HG03520 (cell line): ENCODE measurements around the gene CACNA2D3.

Experiments used
- ATAC-seq: cut with Tn5 transposase; IDR thresholded peaks from one replicate; pipeline ENCODE4 v1.9.1; 2021; ENCODE audit warnings: mild to moderate bottlenecking, moderate library complexity; ENCODE audit not compliant: unreplicated experiment

CACNA2D3 gene

DNA sequence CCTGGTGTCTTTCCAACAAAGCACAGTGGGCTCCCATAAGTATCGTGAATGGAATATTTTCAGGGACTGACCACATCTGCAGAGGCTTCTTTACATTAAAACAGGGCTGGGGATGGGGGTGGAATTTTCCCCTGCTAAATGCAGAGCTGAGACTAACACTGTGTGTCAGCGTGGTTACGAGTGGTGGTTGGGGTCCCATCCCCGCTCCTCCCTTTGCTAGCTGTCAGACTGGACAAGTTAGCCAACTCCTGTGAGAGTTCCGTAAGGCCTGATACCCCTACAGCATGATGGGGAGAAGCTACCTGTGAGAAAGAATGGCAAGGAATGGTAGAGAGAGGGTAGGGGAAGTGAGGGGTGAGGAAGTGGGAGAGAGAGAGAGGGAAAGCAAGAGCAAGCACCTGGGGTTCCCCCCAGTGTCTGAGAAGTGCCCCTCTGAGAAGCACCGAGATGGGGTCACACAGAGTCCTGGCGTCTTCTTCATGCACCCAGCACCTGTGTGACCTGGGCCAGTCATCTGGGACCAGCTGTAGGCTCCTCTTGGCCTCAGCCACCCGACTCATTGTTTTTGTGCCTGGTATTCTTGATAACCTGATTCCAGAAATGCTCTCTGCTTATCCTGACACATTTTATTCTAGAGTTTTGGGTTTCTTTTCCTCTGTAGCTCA lies 395.8 kb downstream of the CACNA2D3 start:
- ATAC-seq, result no peak

DNA sequence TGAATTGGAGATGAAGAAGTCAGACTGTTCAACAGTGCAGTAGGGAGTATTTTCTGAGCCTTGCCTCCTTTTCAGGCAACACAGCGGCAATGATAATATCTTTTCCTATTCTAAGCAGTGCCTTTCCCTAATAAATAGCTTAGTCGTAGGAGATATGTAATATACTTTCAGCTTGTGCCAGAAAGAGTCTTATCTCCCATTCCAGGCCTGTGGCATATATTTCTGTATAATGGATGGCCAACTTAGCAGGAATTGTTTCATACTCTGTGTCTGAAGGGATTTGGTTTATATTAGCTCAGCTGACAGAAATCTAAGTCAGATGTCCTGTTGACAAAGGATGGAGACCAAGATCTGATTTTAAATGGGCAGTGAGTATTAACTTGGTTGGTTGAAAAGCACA lies 397.1 kb downstream of the CACNA2D3 start:
- no peak for ATAC-seq

DNA sequence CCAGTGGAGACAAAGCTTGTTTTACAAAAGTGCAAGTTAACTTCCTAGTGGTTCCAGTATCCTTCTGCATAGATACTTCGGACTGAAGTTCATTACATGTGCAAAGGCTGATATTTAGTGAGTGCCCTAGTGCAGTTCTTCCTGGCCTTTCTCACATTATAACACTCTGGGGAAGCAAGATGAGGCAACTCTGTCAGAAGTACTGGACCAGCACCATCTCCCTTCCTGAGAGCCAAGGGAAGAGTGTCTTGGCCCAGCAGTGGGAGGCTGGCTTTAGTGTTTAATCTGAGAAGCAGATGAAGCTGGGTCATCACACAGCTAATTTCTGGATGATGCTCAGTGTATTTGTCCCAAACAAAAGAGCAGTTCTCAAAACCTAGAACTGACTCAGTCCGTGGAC lies 397.7 kb downstream of the CACNA2D3 start:
- ATAC-seq, result no peak

DNA sequence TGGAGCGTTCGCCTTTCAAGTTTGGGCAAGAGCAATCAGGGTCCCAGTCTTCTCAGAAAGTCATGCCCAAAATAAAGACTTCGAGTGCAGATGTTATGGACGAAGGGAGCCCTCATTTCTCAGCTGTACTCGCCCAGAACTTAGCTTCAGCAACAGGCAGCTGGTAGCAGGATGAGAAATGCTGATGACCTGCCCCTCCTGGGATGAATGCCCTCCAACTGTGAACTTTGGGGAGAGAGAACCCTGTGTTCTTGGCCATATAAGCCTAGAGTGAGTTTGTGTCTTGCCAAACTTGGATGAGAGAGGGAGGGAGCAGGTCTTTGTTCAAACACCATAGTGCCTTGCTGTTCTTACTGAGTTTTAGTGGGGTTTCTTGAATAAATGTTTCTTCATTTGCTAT lies 405.2 kb downstream of the CACNA2D3 start:
- ATAC-seq, result no peak

DNA sequence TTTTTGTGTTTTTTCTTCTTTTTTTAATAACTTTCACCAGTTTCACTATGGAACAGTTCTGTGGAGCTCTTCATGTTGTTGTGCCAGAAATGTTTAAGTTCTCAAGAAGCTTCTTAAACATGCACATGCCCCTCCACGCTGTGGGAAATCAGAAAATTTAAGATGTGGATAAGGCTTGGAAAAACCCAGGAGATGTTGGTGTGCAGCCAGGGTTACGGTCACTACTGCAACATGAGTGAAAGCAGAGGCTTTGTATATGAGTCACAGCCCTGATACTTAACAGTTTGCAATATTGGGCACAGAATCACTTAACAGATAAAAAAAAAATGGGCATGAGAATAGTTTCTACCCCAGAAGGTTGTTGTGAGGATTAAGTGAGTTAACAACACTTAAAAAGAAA lies 405.6 kb downstream of the CACNA2D3 start:
- no peak for ATAC-seq

DNA sequence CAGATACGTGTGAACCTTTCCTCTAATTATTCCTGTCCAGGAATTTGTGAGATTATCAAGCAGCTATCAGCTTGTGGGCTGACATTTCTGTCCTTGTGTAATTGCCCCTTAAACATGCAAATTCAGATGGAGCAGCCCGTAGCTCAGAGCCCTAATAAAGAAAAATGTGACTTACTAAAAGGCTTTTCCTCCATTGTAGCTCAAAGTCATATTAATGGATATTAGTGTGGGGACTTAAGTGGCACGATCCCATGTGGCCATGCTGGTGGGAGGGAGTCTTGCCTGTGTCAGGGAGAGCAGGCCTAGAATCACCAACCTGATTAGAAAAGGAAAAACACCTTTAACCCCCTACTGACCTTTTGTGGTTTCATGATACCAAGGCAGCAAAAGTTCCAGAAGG lies 406.3 kb downstream of the CACNA2D3 start:
- no peak for ATAC-seq

DNA sequence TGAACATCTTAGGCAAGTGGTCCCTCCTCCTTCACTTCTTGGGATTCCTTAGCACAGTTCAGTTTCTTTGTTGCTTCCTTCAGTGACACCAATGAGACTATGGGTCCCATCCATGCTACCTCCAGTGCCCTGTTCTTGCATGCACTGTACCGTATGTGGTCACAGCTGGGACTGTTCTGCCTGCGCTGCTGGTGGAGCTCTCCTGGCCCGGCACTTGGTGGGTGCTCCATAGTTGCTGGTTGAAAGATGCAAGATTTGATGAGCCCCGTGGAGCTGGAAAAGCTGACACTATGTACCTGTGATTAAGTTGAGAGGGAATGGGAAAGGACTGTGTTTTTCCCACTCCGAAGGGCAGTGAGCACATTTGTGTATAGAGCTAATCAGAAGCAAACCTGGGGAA lies 407.7 kb downstream of the CACNA2D3 start:
- no peak for ATAC-seq

DNA sequence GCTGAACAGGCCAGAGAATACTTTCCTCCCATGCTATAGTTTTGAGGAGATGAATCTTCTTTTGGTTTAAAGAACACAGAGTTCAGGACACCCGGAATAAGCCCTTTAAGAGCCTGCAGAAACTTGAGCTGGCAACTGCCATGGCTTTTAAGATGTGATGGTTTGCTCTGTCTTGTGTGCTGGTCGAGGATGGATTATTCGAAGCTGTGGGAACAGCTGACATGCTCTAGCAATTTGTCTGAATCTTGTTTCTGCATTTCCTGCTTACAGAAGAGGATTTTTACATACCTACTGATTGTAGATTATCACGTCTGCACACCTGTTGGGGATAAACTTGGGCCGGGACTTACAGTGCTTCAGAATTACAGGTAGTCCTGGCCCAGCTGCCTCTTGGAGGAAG lies 408.6 kb downstream of the CACNA2D3 start:
- ATAC-seq, result no peak

DNA sequence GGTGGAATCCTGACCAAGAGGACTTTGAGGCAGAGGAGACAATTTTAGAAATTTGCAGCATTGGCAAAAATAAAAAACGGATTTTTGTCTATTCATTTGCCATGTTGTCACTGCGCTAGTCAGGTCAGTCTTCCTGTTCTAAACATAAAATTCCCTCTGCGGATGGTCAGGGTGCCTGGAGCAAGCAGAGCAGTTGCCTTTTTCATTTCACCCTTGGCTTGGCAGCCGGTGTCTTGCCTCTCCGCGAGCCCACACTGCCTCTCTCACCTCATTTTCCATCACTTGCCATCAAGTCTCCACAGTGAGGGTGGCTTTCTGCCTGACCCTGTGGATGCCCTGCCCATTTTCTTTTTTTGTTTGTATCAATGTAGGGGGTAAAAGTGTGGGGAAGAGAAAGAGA lies 409.4 kb downstream of the CACNA2D3 start:
- ATAC-seq, result no peak

DNA sequence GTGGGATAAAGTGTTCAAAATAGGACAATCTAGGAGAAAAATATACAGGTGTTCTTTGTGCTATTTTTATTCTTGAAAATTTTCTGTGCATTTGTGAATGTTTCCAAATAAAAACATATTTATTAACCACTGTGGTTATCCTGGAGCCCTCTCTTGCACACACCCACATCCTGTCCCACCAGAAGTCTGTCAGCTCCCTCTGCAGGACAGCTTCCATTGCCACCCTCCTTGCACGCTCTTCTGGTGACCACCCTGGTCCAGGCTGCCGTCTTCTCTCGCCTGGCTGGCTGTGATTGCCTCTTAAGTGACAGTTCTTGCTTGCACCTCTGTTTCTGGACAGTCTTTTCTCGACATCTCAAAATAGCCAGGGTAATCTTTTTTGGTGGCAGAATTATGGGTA lies 411.5 kb downstream of the CACNA2D3 start:
- ATAC-seq, result no peak

DNA sequence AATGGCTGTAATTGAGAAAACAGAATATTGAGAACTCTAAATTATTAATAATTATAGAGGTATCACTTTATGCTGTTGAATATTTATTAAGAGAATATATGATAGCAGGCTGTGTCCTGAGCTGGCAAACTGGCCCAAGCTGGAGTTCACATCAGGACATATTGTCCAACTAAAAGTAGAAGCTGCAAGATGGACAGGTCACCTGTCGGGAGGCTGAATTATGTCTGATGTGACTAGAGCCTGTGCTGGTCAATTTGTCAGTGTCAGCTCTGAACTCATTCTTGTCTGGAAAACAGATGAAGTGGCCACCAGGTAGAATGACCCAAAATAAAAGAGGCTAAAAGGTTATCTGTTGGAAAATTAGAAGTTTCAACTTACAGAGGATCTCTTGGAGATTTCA lies 413.3 kb downstream of the CACNA2D3 start:
- ATAC-seq, result no peak

DNA sequence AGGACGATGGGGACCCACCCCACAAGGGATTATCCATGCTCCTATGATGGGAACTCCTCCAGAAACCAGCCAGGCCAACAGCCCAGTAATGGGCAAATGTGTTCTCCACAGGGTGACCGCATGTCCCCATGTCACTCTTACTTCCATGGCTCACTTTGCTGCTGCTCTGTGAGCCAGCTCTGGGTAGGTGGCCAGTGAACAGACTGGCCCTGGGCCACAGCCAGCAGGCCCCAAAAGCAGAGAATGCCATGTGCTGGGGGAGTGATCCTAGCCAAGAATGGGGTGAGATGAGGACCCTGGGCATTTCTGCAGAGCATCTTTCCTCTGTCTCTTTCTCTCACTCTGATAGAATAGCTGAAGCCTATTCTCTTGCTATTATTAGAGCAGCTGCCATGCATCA lies 414.1 kb downstream of the CACNA2D3 start:
- no peak for ATAC-seq

DNA sequence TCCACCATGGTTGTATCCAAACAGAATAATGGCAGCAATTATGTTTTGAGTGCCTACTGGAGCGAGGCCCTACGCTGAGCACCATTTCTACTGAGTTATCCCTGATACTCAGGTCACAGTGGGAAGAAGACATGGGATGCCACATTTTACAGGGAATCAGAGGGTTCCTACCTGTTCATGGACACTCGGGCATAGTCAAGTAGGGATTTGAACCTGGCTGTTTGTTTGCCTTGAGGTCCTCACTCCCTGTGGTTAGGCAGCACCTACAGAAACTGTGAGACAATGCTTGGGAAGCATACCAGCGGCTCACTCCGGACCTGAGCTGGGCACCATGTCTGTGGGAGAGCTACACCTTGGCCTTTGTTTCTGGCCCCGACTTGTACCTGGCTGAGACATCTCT lies 415.2 kb downstream of the CACNA2D3 start:
- no peak for ATAC-seq

DNA sequence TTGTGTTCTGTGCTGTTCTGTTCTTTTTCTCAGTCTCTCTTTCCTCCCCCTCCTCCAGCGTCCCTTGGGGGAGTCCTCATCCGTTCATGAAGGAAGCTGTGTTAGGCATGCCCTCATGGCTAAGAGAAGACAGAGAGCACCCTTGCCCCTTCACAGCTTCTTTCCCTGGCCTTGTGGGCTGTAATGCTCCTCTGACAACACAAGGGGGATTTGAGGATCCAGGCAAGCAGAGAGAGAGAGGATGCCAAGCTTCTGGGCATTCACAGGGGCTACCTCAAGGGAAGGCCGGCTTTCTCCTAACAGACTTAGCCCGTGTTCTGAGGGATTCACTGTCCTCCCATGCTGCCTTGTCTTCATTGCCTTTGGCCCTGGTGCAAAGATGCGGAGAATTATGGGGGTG lies 416.0 kb downstream of the CACNA2D3 start:
- no peak for ATAC-seq

DNA sequence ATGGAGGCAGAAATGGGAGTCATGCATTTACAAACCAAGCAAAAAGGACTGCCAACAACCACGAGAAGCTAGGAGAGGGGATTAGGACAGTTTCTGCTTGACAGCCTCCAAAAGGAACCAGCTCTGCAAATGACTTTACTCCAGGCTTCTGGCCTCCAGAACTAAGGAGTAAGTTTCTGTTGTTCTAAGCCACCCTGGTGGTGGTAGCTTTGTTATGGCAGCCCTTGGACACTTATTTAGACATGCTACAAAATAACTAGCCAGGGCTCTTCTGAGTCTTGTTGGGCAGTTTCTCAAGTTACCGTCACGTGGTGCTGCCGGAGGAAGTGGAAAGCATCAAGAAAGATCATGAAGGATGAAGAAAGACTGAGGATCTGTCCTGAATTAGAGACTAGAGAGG lies 419.0 kb downstream of the CACNA2D3 start:
- ATAC-seq, result no peak

DNA sequence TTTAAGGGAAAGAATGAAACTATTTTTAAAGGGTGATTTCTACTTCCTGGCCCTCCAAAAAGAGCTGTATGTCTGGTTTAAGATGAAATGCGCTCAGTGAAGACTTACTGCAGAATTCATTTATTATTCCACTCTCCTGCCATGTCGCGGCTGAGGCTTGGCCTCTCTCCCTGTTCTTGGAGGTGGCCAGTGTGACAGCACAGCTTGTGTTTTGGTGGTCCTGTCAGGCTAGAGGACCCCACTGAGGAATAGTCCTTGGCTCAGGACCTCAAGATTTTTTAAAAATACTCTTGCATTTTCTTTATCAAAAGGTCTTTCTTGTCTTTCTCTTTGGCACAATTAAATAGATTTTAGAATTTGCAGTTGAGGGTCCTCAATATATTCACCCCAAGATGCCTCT lies 421.1 kb downstream of the CACNA2D3 start:
- no peak for ATAC-seq

DNA sequence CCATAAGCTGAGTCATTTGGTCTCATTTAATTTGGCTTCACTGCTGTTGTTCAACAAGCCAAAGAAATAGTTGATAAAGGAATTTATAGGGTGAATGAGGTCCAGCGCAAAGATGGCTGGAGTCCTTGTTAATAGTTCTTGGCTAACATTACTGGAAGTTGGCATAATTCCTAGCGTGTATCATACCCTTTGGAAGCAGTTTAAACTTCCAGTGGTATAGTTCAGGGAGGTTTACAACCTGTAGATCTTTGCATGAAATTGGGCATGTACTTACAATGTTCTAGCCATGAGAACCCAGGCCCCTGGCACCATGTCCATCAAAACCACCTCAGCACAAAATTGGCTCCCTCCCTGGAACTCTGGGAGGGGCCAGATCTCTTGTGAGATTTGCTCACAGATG lies 424.7 kb downstream of the CACNA2D3 start:
- ATAC-seq, result no peak

DNA sequence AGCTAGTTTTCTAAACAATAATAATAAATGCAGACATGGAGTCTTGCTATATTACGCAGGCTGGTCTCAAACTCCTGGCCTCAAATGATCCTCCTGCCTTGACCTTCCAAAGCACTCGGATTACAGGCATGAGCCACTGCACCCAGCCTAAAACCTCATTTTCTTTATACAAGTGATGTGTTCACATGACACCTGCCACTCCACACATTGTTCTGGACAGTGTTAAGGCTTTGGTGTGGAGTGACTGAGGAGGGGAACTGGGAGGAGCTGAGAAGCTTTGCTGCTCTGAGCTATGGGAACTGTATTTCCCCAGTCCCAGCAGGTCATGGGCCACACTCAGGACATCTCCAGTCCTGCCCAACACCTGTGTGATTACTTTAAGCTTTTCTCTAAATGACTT lies 425.5 kb downstream of the CACNA2D3 start:
- no peak for ATAC-seq

DNA sequence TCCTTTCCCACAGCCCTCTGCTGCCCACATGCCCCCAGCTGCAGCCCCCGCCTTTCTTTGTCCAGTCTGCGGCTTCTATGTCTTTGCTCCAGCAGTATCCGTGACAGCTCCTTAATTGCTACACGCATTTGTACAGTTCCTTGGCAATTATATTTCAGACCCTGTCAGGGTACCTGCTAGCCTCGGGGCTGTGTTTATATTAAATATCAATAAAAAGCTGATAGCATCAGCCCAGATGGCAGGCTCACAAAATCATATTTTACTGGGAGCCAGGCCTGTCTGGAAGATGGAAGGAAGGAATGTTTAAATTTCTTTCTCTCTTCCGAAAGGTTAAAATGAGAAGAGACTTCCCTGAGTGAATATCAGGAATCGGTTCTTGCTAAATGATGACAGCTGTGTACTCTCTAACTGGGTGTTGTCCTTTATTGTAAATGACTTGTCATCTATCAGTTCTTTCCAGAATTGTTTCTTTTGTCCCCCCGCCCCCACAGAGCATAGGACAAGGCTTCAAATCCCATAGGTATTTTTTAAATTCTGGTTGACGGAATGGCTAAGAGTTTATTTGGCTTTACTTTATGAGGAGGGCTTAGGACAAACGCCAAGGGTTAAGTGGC lies 427.4 kb downstream of the CACNA2D3 start:
- no peak for ATAC-seq

DNA sequence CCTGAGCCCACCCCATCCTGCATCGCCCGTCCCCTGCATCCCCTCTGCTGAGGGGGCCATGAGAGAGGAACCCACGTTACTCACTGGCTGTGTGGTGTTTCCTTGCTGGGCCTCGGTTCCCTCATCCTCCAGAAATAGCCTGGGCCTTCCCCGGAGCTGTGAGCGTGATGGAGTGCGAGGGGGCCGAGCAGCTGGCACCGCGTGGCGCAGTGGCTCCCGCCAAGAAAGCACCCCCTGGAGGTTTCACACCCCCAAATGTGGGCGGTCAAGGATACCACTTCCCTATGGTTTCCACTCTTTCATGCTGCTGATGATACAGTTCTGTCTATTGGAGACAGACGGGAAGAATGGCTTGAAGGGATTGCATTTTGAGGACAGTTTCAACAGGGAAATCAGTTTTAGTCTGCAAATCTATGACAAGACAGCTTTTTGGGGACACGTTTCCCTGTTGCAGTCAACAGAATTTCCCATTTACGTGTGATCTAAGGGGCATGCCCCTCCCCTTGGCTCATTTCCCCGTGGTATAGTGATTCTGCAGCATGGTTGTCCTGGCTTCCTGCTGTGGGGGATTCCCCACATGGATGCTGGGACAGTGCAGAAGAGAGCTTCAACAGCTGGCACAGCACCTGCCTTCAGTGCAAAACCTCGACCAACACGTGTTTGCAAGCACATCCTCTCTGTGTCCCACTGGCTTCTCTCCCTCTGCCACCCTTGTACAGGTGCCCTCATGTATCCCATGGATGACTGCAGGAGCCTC lies 428.0 kb downstream of the CACNA2D3 start:
- no peak for ATAC-seq

DNA sequence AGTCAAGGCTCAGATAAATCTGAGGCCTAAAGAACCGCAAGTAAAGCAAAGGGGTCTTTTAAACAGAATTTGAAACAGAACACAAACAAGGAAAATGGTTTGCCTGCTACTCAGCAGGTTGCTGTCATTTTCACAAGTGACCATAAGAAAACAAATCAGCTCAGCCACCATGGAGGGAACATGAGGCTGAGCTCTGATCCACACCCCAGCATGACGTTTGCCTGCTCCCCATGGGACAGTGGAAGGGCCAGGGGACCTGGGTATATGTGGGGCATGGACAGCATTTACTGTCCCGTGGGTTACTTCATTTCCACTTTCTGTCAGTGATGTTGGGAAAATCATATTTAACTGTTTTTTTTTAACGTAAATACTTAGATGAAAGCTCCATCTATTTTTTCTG lies 434.3 kb downstream of the CACNA2D3 start:
- no peak for ATAC-seq
